Gastrocnemius medialis (tissue), 4 donors: ENCODE results near the gene ADAM19.

ENCODE experiments used
- CTCF ChIP-seq, 5 experiments: fragments of 450-650 bp in 3 of 5; fragments of 200-600 bp in 2 of 5; sonication (generic) in 2 of 5; IDR thresholded peaks in 4 of 5; conservative IDR thresholded peaks in 1 of 5; 1 replicate in 4 of 5; 2 replicates in 1 of 5; pipeline ENCODE4 v1.5.1; 2016 to 2019; ENCODE audit warnings: antibody characterized with exemption in 5 of 5, mild to moderate bottlenecking in 3 of 5, moderate library complexity in 3 of 5
- POLR2A ChIP-seq, 2 donors: fragments of 450-650 bp; IDR thresholded peaks; one replicate each; pipeline ENCODE4 v1.6.1; 2017; ENCODE audit warnings: antibody characterized with exemption in 2 of 2, mild to moderate bottlenecking in 2 of 2, moderate library complexity in 2 of 2

- TF ChIP-seq POLR2A (IDR thresholded peaks at IDR 0.05): no peak
- no peak for TF ChIP-seq CTCF (IDR thresholded peaks at IDR 0.05 in 4 of 5, conservative IDR thresholded peaks at IDR 0.05 in 1 of 5)
Measured at GRCh38 chr5:157494178-157494832, 81.3 kb downstream of the ADAM19 start.
